Prostate gland (tissue), 2 donors: ENCODE measurements around the gene PIP5K1C. TPM values are rescaled to one million over a fixed set of nuclear protein-coding genes. Genes with fewer than 3 reads are reported as not detected.

Experiments
- DNase-seq: peaks from one replicate; pipeline ENCODE4 v3.0.0-alpha.2; 2019; ENCODE audit warnings: low spot score
- H3K27ac ChIP-seq, 2 donors: fragments of 200-600 bp; sonication (generic); 2 replicates each; pipeline ENCODE4 v1.5.1; 2017 to 2019
- H3K27me3 ChIP-seq: fragments of 200-600 bp; sonication (generic); replicated peaks from 2 replicates; pipeline ENCODE4 v1.5.1; 2019; ENCODE audit not compliant: insufficient read depth
- H3K36me3 ChIP-seq, 2 donors: fragments of 200-600 bp; sonication (generic); 1 replicate in 1 of 2; 2 replicates in 1 of 2; pipeline versions ENCODE4 v1.5.1 to v1.8.1; 2017 to 2019
- H3K4me1 ChIP-seq: fragments of 200-600 bp; sonication (generic); replicated peaks from 2 replicates; pipeline ENCODE4 v1.5.1; 2019
- H3K4me3 ChIP-seq, 2 donors: fragments of 200-600 bp; sonication (generic); 2 replicates each; pipeline ENCODE4 v1.5.1; 2017 to 2019
- H3K9me3 ChIP-seq: fragments of 200-600 bp; sonication (generic); 2 replicates; pipeline ENCODE4 v1.5.1; 2017
- CTCF ChIP-seq, 4 experiments: fragments of 200-600 bp in 2 of 4; fragments of 450-650 bp in 2 of 4; sonication (generic) in 2 of 4; IDR thresholded peaks; 1 replicate in 3 of 4; 2 replicates in 1 of 4; pipeline ENCODE4 v1.5.1; 2016 to 2019; ENCODE audit warnings: antibody characterized with exemption in 4 of 4, mild to moderate bottlenecking in 2 of 4, moderate library complexity in 2 of 4
- POLR2A ChIP-seq: fragments of 450-650 bp; IDR thresholded peaks from one replicate; pipeline ENCODE4 v1.6.1; 2016; ENCODE audit warnings: antibody characterized with exemption, mild to moderate bottlenecking
- POLR2AphosphoS5 ChIP-seq: sonication (generic); formaldehyde crosslinking; IDR thresholded peaks from one replicate; pipeline ENCODE4 v1.6.1; 2017; ENCODE audit warnings: antibody characterized with exemption
- WGBS: methylation state at CpG from one replicate; pipeline ENCODE4 v1.1.5; 2018; 5-methylcytosine and 5-hydroxymethylcytosine counted together
- intact Hi-C: fragments of 100-400 bp; cut with DNase I; formaldehyde crosslinking; loops from one replicate; pipeline ENCODE4 v1.14.2; 2022
- total RNA-seq, 2 donors: library from RNA; depleted of rRNA; stranded (reverse); fragments of >200 nt; gene quantifications; one replicate each; pipeline ENCODE4 v1.1.0, GENCODE V29; 2016

PIP5K1C gene
- total RNA-seq, 2 donors from 2014 or later, result 34.3 to 75.5 TPM

GRCh38 chr19:3641515-3642269 is 58.6 kb downstream of the PIP5K1C start:
- H3K27me3 ChIP-seq, result no peaks in the 10 kb centered on the region
- DNase-seq, result no peak
- no peak for TF ChIP-seq CTCF (IDR thresholded peaks at IDR 0.05)
- no peak overlapping the region for H3K27ac ChIP-seq
- 95% methylated on average over 28 of the region's 28 CpGs for WGBS
- no peak overlapping the region for H3K4me3 ChIP-seq
- intact Hi-C loops, result no loop called here
- no peaks in the 10 kb centered on the region for H3K9me3 ChIP-seq
- H3K4me1 ChIP-seq, result no peaks in the 10 kb centered on the region
- H3K36me3 ChIP-seq, result peaks cover 0 to 7% of the 10 kb centered on the region in 2 donors

GRCh38 chr19:3639479-3639878 is 60.8 kb downstream of the PIP5K1C start:
- no peaks in the 10 kb centered on the region for H3K4me1 ChIP-seq
- H3K36me3 ChIP-seq, result peaks cover 0 to 7% of the 10 kb centered on the region in 2 donors
- H3K9me3 ChIP-seq, result no peaks in the 10 kb centered on the region
- H3K27ac ChIP-seq, result no peak overlapping the region
- intact Hi-C loops, result no loop called here
- no peaks in the 10 kb centered on the region for H3K27me3 ChIP-seq
- 95% methylated on average over 13 of the region's 13 CpGs for WGBS
- no peak for TF ChIP-seq POLR2A
- TF ChIP-seq POLR2AphosphoS5, result no peak
- TF ChIP-seq CTCF (IDR thresholded peaks at IDR 0.05), result no peak
- no peak for DNase-seq
- no peak overlapping the region for H3K4me3 ChIP-seq

GRCh38 chr19:3638208-3639193 is 61.8 kb downstream of the PIP5K1C start:
- intact Hi-C loops, result no loop called here
- no peak overlapping the region for H3K4me3 ChIP-seq
- no peak for TF ChIP-seq POLR2A
- no peak for TF ChIP-seq POLR2AphosphoS5
- no peak for TF ChIP-seq CTCF (IDR thresholded peaks at IDR 0.05)
- H3K27ac ChIP-seq, result no peak overlapping the region
- H3K9me3 ChIP-seq, result no peaks in the 10 kb centered on the region
- no peaks in the 10 kb centered on the region for H3K27me3 ChIP-seq
- H3K4me1 ChIP-seq, result no peaks in the 10 kb centered on the region
- 92% methylated on average over 54 of the region's 55 CpGs for WGBS
- no peak for DNase-seq
- H3K36me3 ChIP-seq, result peaks cover 0 to 7% of the 10 kb centered on the region in 2 donors

- H3K9me3 ChIP-seq, result no peaks in the 10 kb centered on the region
- H3K4me3 ChIP-seq, result no peak overlapping the region
- intact Hi-C loops, result no loop called here
- TF ChIP-seq CTCF (IDR thresholded peaks at IDR 0.05), result no peak
- no peak for TF ChIP-seq POLR2A
- TF ChIP-seq POLR2AphosphoS5, result no peak
- 91% methylated on average over 21 of the region's 23 CpGs for WGBS
- peaks cover 0 to 7% of the 10 kb centered on the region in 2 donors for H3K36me3 ChIP-seq
- H3K27me3 ChIP-seq, result no peaks in the 10 kb centered on the region
- no peaks in the 10 kb centered on the region for H3K4me1 ChIP-seq
- no peak overlapping the region for H3K27ac ChIP-seq
- DNase-seq, result no peak
Measured at GRCh38 chr19:3637621-3638020, 62.6 kb downstream of the PIP5K1C start.
